Mammary epithelial cell (primary cell): ENCODE results near the gene ATE1.

Source experiments
- CTCF ChIP-seq, 2 donors: IDR thresholded peaks in 1 of 2; conservative IDR thresholded peaks in 1 of 2; 2 replicates each; pipeline ENCODE4 v1.5.1; 2011 to 2012; ENCODE audit warnings: inconsistent platforms in 2 of 2, low read length in 2 of 2, mild to moderate bottlenecking in 2 of 2, control low read depth in 1 of 2, low read depth in 1 of 2; ENCODE audit not compliant: insufficient read depth in 1 of 2; ENCODE audit errors: extremely low read depth in 1 of 2
- EZH2 ChIP-seq: IDR thresholded peaks from 2 replicates; pipeline ENCODE4 v1.6.1; 2012; ENCODE audit warnings: low read length, inconsistent platforms, borderline replicate concordance

- TF ChIP-seq CTCF (conservative IDR thresholded peaks at IDR 0.05 in 1 of 2, IDR thresholded peaks at IDR 0.05 in 1 of 2; ENCODE audit: extremely low read depth in 1 of 2, insufficient read depth in 1 of 2, low read depth in 1 of 2, low read length in 2 of 2) (no peak), EZH2 (no peak)
These were observed 154.9 kb downstream of the ATE1 start for GRCh38 chr10:121772884-121773283.
